ENCODE results near the gene NAA25. TPM values are rescaled to one million over a fixed set of nuclear protein-coding genes. Genes with fewer than 3 reads are reported as not detected.

Gene NAA25
- 10 to 100 TPM; 15.7 to 31.6 (median 22.0) TPM for polyA plus RNA-seq (ENCODE audit: insufficient read length in 10 of 10)
- long read RNA-seq, donor 1, partial matches to known transcripts = 0 of 1 reads
- long read RNA-seq, donor 1, other reads (novel, unspliced or antisense) = 0 of 1 reads
- long read RNA-seq, donor 2 = 0 reads
- long read RNA-seq, donor 3 = 0 reads
- long read RNA-seq, donor 4, partial matches to known transcripts = 0 of 1 reads
- long read RNA-seq, donor 4, other reads (novel, unspliced or antisense) = 0 of 1 reads
- long read RNA-seq, donor 5, full-length matches to known transcripts = 2 of 2 reads
- long read RNA-seq, donor 5, partial matches to known transcripts = 0 of 2 reads
- long read RNA-seq, donor 5, other reads (novel, unspliced or antisense) = 0 of 2 reads
- long read RNA-seq, donor 6, full-length matches to known transcripts = 1 of 10 reads
- long read RNA-seq, donor 6, partial matches to known transcripts = 9 of 10 reads
- long read RNA-seq, donor 6, other reads (novel, unspliced or antisense) = 0 of 10 reads
- long read RNA-seq, donor 7, partial matches to known transcripts = 0 of 1 reads
- long read RNA-seq, donor 7, other reads (novel, unspliced or antisense) = 0 of 1 reads
- long read RNA-seq, donor 8 = 0 reads
- long read RNA-seq, donor 9 = 0 reads

DNA sequence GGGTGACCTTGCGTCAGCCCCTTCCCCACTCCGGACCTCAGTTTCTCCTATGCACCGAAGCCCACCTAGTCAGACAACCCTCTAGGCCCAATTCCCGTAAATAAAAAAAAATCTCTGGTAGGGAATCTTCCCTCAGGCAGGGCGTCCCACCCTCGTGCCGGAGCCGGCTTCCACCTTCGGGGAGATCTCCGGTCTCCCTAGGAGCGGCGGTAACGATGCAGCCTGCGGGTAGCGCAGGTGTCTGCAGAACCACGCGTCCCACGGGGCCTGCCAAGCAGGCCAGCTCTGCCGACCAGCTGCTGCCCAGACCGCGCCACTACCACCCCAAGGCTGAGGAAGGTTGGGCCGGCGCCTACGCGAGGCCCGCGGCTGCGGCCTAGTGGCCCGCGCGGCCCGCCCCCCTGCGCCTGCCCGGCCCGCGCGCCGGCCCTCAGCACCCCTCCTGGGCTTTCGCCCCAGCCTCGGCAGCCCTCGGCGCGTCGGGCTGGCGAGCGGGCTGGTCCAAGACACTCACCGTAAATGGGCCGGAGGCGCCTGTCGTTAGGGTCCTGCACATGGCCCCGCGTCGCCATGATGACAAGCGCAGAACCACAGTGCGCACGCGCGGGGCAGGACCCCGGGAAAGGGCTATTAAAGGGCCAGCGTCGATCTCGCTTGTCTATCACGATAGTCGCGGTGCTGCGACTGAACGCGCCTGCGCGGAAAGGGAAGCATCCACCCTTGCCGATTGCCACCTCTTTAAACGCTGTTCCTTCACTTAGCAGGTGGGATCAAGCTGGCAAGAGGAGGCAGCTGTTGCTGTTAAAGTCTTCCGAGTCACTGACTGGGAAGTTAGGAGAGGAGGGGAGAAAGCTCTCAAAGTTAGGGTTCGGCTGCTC, at the start of gene NAA25:
TSS of gene NAA25 (minus strand) at position 582 of the 878 bp plus-strand sequence. CDS start at position 572, 10 bp downstream.
- DNase-seq = peak; percentile 89 to 97 (median 94)

- DNase-seq = no peak
Observed at GRCh38 chr12:112153893-112154219, 45.3 kb upstream of the NAA25 start.

DNA sequence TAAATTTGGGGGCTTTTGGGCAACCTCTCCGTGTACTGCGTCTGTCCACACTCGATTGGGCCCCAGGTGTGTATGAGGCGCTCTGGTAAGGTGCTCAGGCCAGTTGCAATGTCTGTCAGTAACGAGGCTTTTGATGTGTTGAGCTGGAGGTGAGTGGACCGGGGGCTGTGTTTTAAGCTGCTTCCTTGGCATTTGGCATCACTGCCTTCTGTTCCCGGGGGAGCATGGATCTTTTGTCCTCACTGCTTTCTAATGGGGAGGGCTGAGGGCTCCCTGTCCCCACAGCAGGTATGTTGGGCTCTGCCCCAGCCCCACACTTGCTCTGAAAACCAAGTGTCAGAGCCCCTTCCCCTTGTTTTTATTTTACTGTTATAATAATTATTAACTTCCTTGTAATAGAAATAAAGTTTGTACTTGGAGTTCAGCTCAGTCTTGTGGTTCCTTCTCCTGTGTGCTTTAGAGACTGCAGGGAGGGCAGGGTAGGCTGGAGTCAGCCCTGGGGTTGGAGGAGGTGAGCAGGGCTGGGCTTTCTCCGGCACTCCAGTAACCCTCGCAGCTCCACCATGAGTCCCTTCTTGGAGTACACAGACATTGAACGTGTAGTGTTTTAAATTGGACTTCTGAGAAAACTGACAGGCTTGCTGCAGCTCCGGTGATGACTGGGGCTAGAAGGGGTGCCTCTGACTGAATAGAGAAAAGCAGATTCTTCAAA, 44.8 kb upstream of the NAA25 start:
- no peak for DNase-seq

- DNase-seq = no peak
Observed at GRCh38 chr12:112151766-112152541, 43.4 kb upstream of the NAA25 start.

DNA sequence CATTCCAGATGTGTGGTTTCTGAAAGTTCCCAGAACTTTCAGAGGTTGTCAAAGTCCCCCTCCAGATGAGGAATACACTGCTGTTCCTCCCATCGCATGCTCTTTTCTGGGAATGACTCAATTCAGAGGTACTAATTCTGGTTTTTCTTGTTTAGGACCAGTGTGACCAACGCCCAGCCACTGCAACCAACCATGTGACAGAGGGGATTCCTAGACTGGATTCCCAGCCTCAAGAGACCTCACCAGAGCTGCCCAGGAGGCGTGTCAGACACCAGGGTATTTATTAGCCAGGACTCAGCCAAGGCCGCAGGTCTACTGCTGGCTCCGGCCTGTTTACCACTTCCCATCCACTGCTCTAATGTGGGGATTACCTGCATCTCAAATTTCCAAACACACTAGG, 41.0 kb upstream of the NAA25 start:
- DNase-seq = no peak

- DNase-seq = peak in 1 of 3 donors; percentile 61
Observed at GRCh38 chr12:112148031-112148513, 39.5 kb upstream of the NAA25 start.

DNA sequence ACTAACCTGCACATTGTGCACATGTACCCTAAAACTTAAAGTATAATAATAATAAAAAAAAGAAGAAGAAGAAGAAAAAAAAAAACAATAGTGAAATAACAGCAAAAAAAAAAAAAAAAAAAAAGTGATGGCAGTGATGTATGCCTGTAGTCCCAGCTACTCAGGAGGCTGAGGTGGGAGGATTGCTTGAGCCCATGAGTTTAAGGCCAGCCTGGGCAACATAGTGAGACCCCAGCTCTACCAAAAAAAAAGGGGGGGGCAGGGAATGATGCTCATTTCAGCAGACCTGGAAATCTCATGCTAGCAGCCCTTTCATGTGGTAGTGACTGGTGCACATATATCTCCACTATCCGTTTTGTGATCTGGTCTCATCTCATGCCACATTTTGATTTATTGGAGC, 37.5 kb upstream of the NAA25 start:
- no peak for DNase-seq

DNA sequence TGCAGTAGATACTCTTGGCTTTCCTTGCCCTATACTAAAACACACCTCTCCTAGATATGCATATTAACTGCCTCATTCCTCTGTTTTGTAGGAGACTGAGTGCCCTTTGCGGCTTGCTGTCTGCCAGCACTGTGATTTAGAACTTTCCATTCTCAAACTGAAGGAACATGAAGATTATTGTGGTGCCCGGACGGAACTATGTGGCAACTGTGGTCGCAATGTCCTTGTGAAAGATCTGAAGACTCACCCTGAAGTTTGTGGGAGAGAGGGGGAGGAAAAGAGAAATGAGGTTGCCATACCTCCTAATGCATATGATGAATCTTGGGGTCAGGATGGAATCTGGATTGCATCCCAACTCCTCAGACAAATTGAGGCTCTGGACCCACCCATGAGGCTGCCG, 32.1 kb upstream of the NAA25 start:
- no peak for DNase-seq

DNA sequence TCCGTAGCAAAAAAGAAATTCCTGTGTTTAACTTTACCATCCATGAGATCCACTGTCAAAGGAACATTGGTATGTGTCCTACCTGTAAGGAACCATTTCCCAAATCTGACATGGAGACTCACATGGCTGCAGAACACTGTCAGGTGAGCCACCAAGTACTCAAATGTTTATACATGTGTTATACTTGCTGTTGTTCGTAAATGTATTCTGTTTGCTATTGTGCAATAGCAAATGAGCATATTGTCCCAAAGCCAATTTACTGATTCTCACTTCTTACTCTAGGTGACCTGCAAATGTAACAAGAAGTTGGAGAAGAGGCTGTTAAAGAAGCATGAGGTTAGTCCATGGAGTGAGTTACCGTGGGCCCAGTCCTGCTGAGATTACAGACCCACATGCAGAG, 26.1 kb upstream of the NAA25 start:
- no peak for DNase-seq

- no peak for DNase-seq
Observed at GRCh38 chr12:112133418-112133817, 24.8 kb upstream of the NAA25 start.

DNA sequence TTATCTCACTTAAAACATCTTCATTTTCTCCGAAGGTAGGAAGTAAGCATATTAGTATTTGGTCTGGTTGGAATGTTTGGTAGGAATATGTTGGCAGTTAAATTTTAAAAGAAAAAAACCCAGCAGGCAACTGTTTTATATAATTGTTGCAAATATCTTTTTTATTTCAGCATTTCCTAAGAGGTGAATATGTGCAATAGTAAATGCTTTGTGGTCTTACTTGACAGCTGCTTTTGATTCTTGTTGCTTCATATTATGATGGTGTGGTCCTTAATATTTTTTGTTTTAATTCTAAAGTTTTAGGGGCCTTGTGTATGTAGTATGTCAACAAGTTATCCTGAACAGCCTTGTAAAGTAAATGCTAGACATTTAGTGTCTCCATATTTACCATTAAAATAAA, 23.1 kb upstream of the NAA25 start:
- DNase-seq = no peak

DNA sequence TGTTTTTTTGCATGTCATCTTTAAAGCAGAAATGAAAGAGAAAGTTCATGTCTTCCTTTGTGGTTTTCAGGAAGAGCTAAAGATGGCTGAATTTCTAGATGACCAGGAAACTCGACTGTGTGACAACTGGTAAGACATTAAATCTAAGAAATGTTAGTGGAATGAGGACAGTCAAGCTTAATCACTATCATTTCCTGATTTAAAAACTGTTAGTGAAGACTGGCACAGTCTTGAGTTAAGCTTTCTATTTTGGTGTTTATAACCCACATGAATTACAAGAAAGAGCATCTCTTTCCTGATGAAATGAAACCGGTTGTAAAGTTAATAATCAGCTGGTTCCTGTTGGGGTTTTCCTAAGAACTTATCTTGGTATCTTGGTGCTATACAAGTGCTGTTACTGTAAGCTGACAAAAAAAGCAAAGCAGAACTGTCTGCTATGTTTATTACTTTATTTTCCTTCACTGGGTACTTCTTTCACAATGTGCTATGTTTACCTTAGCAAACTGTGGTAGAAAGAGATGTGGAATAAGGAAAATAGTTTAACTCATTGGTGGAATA, 21.9 kb upstream of the NAA25 start:
- DNase-seq = peak in 1 of 3 donors; percentile 23

- no peak for DNase-seq
Observed at GRCh38 chr12:112126911-112127310, 18.3 kb upstream of the NAA25 start.

DNA sequence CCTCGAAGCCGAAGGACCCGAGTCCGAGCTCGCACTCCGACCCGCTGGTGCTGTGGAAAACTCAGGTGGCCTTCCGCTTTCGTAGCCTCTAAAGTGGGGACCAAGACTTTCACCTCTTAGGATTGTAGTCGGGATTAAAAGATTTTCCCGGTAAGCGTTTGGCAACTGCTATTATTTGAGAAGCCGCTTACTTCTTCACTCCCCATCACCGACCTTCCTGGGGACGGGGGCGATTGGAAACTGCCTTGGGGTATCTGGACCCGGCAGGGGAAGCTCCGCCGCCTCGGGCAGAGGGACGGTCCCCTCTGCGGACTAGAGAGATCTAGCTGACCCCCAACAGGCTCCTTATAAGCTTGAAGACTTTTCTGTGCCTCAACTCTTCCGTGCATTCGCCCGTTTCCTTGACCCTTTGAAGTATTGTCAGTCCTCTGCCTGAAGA, 17.4 kb upstream of the NAA25 start:
- DNase-seq = no peak

DNA sequence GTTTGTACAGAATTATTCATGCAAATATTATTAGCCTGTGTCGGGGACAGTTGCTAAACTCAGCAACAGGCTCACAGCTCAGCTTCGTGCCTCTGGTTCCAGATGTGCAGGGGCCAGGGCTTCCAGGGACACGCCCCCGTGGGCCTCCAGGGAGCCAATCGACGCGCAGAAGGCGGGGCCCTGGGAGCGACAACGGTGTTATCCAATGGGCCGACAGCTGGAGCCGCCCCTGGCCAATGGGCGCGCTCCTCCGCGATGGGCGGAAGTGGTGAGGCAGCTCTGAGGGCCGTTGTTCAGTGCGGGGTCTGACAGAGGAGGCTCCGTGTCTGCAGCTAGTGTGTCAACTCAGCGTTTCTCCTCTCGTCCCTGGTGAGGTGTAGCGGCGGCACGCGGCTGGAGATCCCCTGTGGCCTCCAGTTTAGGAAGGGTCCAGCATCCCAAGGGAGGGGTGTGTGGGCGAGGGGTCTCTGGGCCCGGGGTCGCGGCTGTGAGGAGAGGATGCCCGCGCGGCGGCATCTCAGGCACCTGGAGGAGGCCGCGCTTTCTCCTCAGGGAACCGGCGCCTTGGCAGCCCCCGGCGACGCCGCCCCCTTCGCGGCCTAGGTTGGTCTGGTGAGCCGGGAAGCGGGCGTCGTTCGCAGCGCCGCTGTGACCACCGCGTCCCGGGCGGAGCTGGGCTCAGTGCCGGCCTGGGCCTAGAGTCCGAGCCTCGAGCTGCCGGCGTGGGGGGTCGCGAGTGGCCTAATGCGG, 16.8 kb upstream of the NAA25 start, which contains the start of gene TRAFD1:
TSS of gene TRAFD1 (plus strand) at position 311 of the 750 bp plus-strand sequence. CDS start 4,963 bp downstream, outside the sequence.
- peak; percentile 97 to 99 (median 98) for DNase-seq

DNA sequence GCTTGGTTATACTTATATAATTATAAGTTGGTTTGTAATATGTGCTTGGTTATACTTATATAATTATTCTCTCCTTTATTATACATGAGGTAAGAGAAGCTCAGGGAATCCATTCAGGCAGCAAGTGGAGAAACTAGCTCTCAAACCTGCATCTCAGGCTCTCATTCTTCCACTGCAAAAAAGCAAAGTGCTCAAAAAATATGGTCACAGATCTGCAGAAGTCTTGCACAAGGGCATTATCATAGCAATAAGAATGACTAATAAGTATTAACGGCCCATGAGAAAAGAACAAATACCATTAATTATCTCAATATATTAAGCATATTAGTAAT, 16.3 kb upstream of the NAA25 start:
- no peak for DNase-seq

DNA sequence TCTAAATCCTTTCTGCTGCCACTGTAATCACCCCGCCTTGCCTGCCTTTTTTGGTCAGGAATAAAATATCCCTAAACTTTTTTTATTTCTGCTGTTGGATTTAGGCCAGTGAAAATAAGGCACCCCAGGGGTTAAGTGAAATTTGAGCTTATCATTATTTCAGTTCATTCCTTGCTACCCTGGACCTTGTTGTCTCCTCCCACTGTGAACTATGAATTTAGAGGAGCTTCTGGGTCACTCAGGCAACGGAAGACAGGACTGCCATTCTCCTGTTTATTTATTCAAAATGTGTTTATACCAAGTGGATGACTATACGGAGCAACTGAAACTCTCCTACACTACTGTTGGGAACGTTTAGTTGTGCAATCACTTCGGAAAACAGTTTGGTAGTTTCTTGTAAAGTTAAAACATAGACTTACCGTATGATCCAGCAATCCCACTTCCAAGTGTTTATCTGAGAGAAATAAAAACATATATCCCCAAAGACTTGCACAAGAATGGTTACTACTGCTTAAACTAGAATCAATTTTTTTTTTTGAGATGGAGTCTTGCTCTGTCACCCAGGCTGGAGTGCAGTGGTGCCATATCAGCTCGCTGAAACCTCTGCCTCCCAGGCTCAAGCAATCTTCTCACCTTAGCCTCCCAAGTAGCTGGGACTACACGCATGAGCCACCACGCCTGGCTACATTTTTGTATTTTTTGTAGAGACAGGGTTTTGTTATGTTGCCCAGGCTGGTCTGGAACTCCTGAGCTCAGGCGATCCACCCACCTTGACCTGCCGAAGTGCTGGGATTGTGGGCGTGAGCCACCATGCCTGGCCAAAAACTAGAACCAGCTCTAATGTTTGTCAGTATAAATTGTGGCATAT, 14.5 kb upstream of the NAA25 start:
- DNase-seq = peak in 1 of 3 donors; percentile 28

DNA sequence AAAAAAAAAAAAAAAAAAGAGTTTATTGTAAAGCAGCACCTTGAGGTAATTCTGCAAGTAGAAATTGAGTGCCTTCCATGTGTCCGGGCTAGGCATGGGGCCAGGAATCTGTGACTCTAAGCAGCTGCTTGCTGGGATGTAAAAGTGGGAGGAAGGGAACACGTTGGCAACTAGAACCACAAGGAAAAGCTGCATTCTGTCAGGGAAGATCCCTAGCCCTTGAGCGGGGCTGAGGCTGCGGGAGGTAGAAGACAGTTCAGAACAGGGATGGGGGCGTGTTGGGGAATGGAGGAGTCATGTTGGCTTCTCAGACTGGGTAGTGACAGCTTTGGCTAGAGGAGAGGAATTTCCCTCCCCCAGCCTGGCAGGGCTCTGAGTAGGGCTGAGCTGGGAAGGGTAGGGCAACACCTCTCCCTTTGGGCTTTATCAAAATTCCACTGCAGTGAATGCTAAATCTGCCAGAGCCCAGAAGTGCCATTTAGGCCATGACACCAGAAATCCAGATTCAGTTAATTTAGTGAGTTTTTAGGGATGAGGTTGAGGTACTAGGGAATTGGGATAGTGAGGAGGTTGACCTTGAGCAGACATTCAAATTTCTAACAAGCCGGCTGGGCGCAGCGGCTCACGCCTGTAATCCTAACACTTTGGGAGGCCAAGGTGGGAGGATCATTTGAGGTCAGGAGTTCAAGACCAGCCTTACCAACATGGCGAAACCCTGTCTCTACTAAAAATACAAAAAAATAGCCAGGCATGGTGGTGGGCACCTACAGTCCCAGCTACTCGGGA, 13.4 kb upstream of the NAA25 start:
- DNase-seq = peak; percentile 84 to 91 (median 88)
